GM19099 (cell line): ENCODE results near the gene COQ8A.

Source experiments
- POLR2A ChIP-seq: IDR thresholded peaks from 3 replicates; pipeline ENCODE4 v1.6.1; 2011; ENCODE audit warnings: low read depth; ENCODE audit not compliant: insufficient read length; ENCODE audit errors: extremely low read depth

Gene COQ8A

DNA sequence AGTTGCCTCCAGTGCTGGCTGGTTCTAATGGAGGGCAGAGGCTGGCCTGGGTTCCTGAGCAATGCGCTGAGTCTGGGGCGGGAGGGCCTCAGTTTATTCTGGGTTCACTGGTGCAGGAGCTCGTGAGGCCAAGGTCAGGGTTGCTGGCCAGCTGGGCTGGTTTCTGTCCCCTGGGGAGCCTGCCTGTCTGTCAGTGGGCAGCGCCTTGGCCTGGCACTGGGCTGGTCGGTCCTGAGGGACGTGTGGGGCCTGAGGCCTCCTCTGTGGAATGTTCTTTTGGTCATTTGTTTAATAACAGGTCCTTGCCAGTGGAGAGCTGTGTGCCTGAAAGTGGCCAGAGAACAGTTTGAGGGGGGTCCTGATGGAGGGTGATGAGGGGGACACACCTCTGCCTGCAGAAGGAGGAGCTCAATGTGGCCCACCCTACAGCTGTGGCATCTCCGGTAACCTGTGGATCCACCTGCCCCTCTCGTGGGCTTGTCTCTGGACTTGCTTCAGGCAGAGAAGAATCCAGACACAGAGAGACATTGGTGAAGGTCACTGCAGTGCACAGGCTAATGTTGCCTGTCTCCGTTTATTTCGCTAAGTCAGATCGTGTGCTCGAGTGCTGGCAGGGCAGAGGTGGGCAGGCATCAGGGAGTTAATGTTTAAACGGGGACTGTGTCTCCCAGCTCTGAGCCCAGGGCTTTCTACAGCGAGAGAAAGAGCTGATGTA is 34.6 kb downstream of the COQ8A start:
- TF ChIP-seq POLR2A: no peak

DNA sequence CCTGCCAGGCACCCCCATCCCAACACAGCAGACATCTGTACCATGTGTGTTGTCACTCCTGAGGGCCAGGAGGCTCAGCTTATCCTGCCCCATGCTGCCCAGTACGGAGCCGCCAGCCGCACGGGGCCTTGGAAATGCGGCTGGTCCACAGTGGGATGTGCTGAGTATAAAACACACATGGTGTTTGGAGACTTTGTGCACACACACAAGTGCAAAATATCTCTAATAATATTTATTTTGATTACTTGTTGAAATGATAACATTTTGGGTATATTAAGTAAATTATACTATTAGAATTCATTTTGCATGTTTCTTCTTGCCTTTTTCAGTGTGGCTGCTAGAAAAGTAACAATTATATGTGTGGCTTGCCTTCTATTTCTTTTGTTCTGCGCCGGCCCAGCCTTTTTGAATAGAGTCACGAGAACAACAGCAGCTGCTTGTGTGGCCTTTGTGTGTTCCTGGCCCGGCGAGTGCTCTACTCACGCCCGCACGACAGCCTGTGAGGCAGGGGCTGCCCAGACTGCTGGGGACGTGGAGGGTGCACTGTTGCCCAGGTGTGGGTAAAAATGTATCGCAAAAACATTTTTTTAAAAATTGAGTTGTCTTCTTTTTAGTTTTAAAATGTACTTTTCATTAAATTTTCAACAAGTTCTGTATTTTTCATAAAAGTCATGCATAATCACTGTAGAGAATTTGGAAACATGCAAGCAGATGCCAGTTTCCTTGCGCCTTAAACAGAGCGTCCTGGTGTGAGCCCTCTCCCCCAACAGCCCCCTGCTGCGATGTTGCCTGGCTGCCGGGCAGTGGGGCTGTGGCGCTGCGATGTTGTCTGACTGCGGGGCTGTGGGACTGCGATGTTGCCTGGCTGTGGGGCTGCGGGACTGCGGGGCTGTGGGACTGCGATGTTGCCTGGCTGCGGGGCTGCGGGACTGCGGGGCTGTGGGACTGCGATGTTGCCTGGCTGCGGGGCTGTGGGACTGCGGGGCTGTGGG is 35.5 kb downstream of the COQ8A start:
- no peak for TF ChIP-seq POLR2A

DNA sequence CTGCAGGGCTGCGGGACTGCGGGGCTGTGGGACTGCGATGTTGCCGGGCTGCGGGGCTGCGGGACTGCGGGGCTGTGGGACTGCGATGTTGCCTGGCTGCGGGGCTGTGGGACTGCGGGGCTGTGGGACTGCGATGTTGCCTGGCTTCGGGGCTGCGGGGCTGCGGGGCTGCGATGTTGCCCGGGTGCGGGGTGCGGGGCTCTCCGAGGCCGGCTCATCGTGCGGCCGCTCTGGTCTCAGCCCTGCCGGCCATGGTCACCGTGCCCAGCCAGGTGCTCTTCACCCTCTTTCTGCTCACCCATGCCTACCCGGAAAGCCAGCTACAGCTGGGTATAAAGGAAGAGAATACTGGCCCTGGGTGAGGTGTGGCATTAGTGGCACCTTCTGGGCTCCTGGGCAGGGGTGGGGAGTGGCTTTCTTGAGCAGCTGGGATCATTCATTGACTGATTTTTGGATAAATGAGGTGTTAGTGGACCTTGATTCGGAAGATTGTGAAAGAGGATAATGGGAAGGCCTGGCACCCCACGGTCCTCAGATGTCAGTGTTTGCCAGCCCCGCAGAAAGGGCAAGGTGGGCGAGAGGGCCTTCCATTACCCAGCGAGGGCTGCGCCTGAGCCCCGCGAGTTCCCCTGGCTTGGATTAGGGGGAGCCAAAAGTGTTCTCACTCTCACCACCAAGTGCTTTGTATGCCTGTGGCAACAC is 36.3 kb downstream of the COQ8A start:
- no peak for TF ChIP-seq POLR2A

DNA sequence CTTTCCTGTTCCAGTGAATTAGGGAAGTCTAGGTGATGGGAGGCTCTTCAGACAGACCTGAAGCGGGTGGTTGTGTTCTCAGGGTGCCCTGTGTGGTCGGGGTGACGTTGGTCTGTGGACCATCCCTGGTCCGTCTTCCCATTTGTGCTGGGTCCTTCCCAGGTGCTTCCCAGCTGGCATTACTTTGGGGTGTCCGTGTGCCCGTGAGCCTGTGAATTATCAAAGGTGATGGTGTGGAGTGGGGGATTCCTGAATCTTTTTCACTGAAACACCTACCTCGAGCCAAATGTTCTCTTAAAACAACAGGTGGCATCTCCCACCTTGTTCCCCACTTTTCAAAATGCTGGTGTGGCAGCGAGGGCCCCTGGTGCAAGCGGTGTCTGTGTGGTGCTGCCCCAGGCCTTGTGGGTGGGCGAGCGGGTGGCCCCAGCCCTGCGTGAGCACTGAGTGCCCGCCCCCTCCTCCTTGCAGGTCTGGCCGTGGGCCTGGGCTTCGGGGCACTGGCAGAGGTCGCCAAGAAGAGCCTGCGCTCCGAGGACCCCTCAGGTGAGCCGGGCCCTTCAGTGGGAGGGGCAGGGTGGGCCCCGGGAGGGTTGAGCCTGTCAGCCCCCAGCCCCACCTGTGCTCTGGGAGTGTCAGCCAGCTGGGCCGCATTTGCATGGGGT is 37.0 kb downstream of the COQ8A start:
- no peak for TF ChIP-seq POLR2A

GRCh38 chr1:226977643-226978431 is 37.7 kb downstream of the COQ8A start:
- TF ChIP-seq POLR2A: no peak

GRCh38 chr1:226978432-226979114 is 38.5 kb downstream of the COQ8A start:
- TF ChIP-seq POLR2A: no peak

DNA sequence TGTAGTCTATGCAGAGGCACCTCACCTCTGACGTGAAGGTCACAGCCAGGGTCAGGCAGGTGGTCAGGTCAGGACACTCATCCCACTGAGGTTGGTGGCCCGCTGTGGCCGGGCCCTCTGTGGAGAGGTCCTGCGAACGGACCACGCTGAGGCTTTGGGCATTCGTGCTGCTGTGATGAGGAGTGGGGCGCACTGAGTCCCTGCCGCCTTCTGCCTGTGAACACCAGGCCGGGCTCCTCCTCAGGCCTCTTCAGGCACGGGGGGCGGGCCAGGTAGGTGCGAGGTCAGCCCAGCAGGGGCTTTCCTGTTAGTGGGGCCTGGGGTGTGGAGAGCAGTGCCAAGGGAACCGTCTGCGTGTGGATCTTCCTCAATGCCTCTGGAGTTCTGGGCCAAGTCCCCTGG is 39.0 kb downstream of the COQ8A start:
- TF ChIP-seq POLR2A: no peak

DNA sequence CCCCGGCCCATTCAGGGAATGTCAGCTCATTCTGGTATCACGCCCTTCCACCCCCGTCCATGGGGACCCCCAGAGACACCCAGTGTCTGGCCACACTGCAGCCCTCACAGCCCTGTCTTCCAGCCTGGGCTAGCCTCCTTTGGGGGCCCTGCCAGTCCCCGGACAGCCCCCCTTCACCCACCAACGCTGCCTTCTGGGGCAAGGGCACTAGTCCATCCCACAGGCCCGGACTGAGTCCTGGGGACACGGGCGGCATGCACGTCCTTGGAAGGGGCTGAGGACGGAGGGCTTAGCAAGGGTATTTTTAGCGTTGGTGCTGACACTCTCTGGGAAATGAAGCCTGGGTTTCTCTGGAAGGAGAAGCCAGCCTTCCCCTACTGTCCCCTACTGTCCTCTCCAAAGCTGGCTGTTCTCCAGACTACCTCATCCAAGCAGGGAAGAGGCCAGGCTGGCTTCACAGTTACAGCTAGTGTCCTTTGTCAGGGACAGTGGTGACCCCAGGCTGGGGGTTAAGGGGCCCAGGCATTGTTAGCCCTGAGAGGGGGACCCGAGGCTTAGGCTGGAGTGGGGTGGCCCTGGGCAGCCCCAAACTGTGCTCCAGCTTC is 39.5 kb downstream of the COQ8A start:
- no peak for TF ChIP-seq POLR2A

DNA sequence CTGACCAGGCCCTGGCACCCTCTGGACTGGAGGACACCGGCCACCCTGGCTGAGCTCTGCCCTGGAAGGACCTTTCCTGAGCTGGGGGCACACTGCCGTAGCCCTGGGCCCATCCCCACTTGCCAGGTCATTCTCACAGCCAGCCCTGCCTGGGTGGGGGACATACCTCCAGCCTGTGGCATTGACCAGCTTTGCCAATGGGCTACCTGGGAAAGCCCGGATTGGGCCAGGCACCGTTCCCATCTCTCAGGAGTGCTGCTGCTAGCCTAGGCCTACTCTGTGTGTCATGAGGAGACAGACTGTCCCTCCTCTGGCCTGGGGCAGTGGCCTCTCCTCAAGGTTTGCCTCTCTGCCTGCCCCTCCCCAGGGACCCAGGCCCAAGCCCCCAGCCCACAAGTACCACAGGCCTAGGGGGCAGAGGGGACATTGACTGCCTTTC is 40.0 kb downstream of the COQ8A start:
- no peak for TF ChIP-seq POLR2A

GRCh38 chr1:226980565-226981385 is 40.7 kb downstream of the COQ8A start:
- no peak for TF ChIP-seq POLR2A

- no peak for TF ChIP-seq POLR2A
These were observed 41.3 kb downstream of the COQ8A start for GRCh38 chr1:226981386-226981817.

DNA sequence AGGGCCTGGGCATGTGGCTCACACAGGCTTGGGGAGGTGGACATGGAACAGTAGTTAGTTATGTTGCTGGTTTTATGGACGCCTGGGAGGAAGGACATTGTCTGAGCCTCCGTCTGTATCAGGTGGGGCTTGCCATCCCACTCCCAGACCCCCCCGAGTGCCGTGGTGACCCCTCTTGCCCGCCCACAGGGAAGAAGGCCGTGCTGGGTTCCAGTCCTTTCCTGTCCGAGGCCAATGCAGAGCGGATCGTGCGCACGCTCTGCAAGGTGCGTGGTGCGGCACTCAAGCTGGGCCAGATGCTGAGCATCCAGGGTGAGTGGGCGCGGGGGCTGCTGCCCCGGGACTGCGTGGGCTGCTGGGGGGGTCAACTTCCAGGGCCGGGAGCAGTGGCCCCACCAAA is 41.7 kb downstream of the COQ8A start:
- no peak for TF ChIP-seq POLR2A
